Mesenchymal stem cell (in vitro differentiated cells and primary cell): ENCODE data around the gene C7orf33.

Experiments used
- DNase-seq: peaks from one replicate; pipeline ENCODE4 v3.0.0-alpha.2; 2013
- H2AFZ ChIP-seq: one replicate; pipeline ENCODE4 v1.6.1; 2013; ENCODE audit warnings: low read depth, mild to moderate bottlenecking, control low read depth, inconsistent platforms, low read length, moderate library complexity
- H2AK5ac ChIP-seq: 2 replicates; pipeline ENCODE4 v1.6.1; 2013; ENCODE audit warnings: low read length, moderate library complexity, mild to moderate bottlenecking, inconsistent platforms; ENCODE audit not compliant: severe bottlenecking
- H2BK120ac ChIP-seq: one replicate; pipeline ENCODE4 v1.6.1; 2013; ENCODE audit warnings: low read depth, mild to moderate bottlenecking, inconsistent platforms, low read length, moderate library complexity
- H2BK12ac ChIP-seq, 2 experiments: one replicate each; pipeline ENCODE4 v1.6.1; 2013; ENCODE audit warnings: inconsistent platforms in 2 of 2, low read length in 2 of 2, mild to moderate bottlenecking in 2 of 2, moderate library complexity in 2 of 2, control low read depth in 1 of 2
- H2BK15ac ChIP-seq: one replicate; pipeline ENCODE4 v1.6.1; 2013; ENCODE audit warnings: mild to moderate bottlenecking, low read depth, inconsistent platforms; ENCODE audit not compliant: poor library complexity, severe bottlenecking
- H2BK5ac ChIP-seq: 2 replicates; pipeline ENCODE4 v1.6.1; 2013; ENCODE audit warnings: low read depth, mild to moderate bottlenecking, low read length, control low read depth, inconsistent platforms; ENCODE audit not compliant: poor library complexity, severe bottlenecking
- H3K14ac ChIP-seq, 2 experiments: one replicate each; pipeline ENCODE4 v1.6.1; 2013; ENCODE audit warnings: inconsistent platforms in 2 of 2, low read length in 2 of 2, control low read depth in 1 of 2, mild to moderate bottlenecking in 1 of 2, moderate library complexity in 1 of 2
- H3K18ac ChIP-seq, 2 experiments: one replicate each; pipeline ENCODE4 v1.6.1; 2013; ENCODE audit warnings: inconsistent platforms in 2 of 2, low read length in 2 of 2, control low read depth in 1 of 2, low read depth in 1 of 2, mild to moderate bottlenecking in 1 of 2
- H3K23ac ChIP-seq, 2 experiments: one replicate each; pipeline ENCODE4 v1.6.1; 2013; ENCODE audit warnings: inconsistent platforms in 2 of 2, low read length in 2 of 2, mild to moderate bottlenecking in 2 of 2, moderate library complexity in 2 of 2, control low read depth in 1 of 2
- H3K27ac ChIP-seq: 2 replicates; pipeline ENCODE4 v1.5.1; 2013; ENCODE audit warnings: mild to moderate bottlenecking, moderate library complexity, low read length, control low read depth, inconsistent platforms; ENCODE audit not compliant: poor library complexity, severe bottlenecking
- H3K27me3 ChIP-seq, 2 experiments: 2 replicates each; pipeline versions ENCODE4 v1.6.1 to v1.7.0; 2013; ENCODE audit warnings: low read length in 2 of 2, mild to moderate bottlenecking in 2 of 2, moderate library complexity in 2 of 2, control low read depth in 1 of 2, inconsistent platforms in 1 of 2; ENCODE audit not compliant: control insufficient read depth in 1 of 2, insufficient read depth in 1 of 2
- H3K36me3 ChIP-seq, 2 experiments: 2 replicates each; pipeline versions ENCODE4 v1.6.1 to v1.7.0; 2013; ENCODE audit warnings: low read length in 2 of 2, control low read depth in 1 of 2, inconsistent platforms in 1 of 2, low read depth in 1 of 2, mild to moderate bottlenecking in 1 of 2; ENCODE audit not compliant: insufficient read depth in 2 of 2, control insufficient read depth in 1 of 2
- H3K4ac ChIP-seq, 2 experiments: one replicate each; pipeline ENCODE4 v1.6.1; 2013; ENCODE audit warnings: inconsistent platforms in 2 of 2, low read length in 2 of 2, mild to moderate bottlenecking in 2 of 2, moderate library complexity in 2 of 2, control low read depth in 1 of 2, low read depth in 1 of 2
- H3K4me1 ChIP-seq: 2 replicates; pipeline ENCODE4 v1.6.1; 2013; ENCODE audit warnings: low read depth, low read length, control low read depth; ENCODE audit not compliant: control insufficient read depth, insufficient read depth
- H3K4me2 ChIP-seq: 2 replicates; pipeline ENCODE4 v1.6.1; 2013; ENCODE audit warnings: low read length, mild to moderate bottlenecking, inconsistent platforms; ENCODE audit not compliant: poor library complexity, severe bottlenecking
- H3K4me3 ChIP-seq, 2 experiments: 2 replicates each; pipeline versions ENCODE4 v1.5.1 to v1.7.0; 2013; ENCODE audit warnings: low read length in 2 of 2, mild to moderate bottlenecking in 2 of 2, control low read depth in 1 of 2, low read depth in 1 of 2; ENCODE audit not compliant: insufficient read depth in 1 of 2
- H3K79me1 ChIP-seq: replicated peaks from 2 replicates; pipeline ENCODE4 v1.6.1; 2013; ENCODE audit warnings: mild to moderate bottlenecking, control low read depth, low read length, inconsistent platforms; ENCODE audit not compliant: poor library complexity, severe bottlenecking
- H3K9ac ChIP-seq: 2 replicates; pipeline ENCODE4 v1.7.0; 2013; ENCODE audit warnings: mild to moderate bottlenecking, low read length, moderate library complexity
- H3K9me3 ChIP-seq: 2 replicates; pipeline ENCODE4 v1.7.0; 2013; ENCODE audit warnings: mild to moderate bottlenecking, low read length; ENCODE audit not compliant: control insufficient read depth
- H4K8ac ChIP-seq: one replicate; pipeline ENCODE4 v1.6.1; 2013; ENCODE audit warnings: inconsistent platforms, mild to moderate bottlenecking, low read length, moderate library complexity
- H4K91ac ChIP-seq: one replicate; pipeline ENCODE4 v1.6.1; 2013; ENCODE audit warnings: mild to moderate bottlenecking, low read length, inconsistent platforms
- WGBS: methylation state at CpG from one replicate; pipeline ENCODE4 v1.1.7; 2013; ENCODE audit warnings: mixed read lengths; 5-methylcytosine and 5-hydroxymethylcytosine counted together

The C7orf33 gene

DNA sequence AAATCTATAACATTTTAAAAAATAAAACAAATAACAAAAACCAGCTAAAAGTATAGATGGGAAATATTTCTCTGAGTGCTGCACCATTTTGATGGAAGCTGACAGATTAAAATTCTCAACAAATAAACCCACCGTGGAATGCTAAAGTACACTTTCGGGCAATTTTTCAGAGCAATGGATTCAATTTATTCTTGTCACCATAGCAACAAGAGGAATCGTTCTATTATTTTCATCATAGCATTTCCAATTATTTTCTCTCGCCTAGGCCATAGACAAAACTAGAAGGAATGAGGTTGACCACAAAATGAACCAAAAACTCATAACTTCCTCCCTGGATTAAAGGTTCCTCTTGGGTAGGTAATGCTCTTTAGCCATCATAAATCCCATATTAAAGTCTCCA is 44.6 kb upstream of the C7orf33 start:
- no peak overlapping the region for H3K4ac ChIP-seq
- no peak overlapping the region for H3K18ac ChIP-seq
- no peak overlapping the region for H2BK120ac ChIP-seq
- no peak overlapping the region for H2BK5ac ChIP-seq
- no peak overlapping the region for H2BK15ac ChIP-seq
- no peak overlapping the region for H2AFZ ChIP-seq
- H3K79me1 ChIP-seq, result no peaks in the 10 kb centered on the region
- no peak overlapping the region for H3K27ac ChIP-seq
- DNase-seq, result no peak
- no peaks in the 10 kb centered on the region for H3K36me3 ChIP-seq
- H4K8ac ChIP-seq, result no peak overlapping the region
- no peak overlapping the region for H2BK12ac ChIP-seq
- H4K91ac ChIP-seq, result no peak overlapping the region
- H3K27me3 ChIP-seq, result no peaks in the 10 kb centered on the region
- WGBS, result 93% methylated on average over 4 of the region's 4 CpGs
- no peak overlapping the region for H2AK5ac ChIP-seq
- H3K23ac ChIP-seq, result no peak overlapping the region
- no peak overlapping the region for H3K9ac ChIP-seq
- H3K4me3 ChIP-seq, result no peak overlapping the region
- no peak overlapping the region for H3K4me2 ChIP-seq
- H3K14ac ChIP-seq, result no peak overlapping the region
- no peaks in the 10 kb centered on the region for H3K4me1 ChIP-seq
- H3K9me3 ChIP-seq, result no peaks in the 10 kb centered on the region

DNA sequence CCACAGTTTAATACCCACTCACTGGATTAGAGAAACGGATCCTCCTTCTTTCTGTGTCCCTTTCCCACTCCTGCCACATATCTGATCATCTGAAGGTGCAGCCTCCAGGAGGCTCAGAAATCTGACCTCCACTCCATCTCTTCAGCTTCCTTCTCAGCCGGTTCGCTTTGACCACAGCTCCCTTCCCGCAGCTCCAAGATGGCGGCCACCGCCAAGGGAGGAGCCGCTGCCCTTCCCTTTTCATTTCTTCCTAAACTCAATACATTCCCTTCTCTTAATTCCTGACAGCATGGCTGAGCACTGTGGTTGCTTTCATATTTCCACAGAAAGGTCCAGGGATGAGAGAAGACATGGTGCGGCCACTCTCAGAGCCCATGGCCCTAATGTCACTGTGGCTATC is 43.7 kb upstream of the C7orf33 start:
- no peak overlapping the region for H3K4me3 ChIP-seq
- no peak overlapping the region for H3K14ac ChIP-seq
- no peak overlapping the region for H3K9ac ChIP-seq
- no peak overlapping the region for H2BK5ac ChIP-seq
- H3K27me3 ChIP-seq, result no peaks in the 10 kb centered on the region
- H4K8ac ChIP-seq, result no peak overlapping the region
- WGBS, result 90% methylated on average over 7 of the region's 8 CpGs
- H3K4me1 ChIP-seq, result no peaks in the 10 kb centered on the region
- no peaks in the 10 kb centered on the region for H3K9me3 ChIP-seq
- H3K4ac ChIP-seq, result no peak overlapping the region
- no peak overlapping the region for H2AFZ ChIP-seq
- H4K91ac ChIP-seq, result no peak overlapping the region
- H2BK120ac ChIP-seq, result no peak overlapping the region
- no peaks in the 10 kb centered on the region for H3K36me3 ChIP-seq
- no peak overlapping the region for H3K18ac ChIP-seq
- H2AK5ac ChIP-seq, result no peak overlapping the region
- H3K23ac ChIP-seq, result no peak overlapping the region
- no peak for DNase-seq
- H2BK15ac ChIP-seq, result no peak overlapping the region
- no peak overlapping the region for H2BK12ac ChIP-seq
- H3K79me1 ChIP-seq, result no peaks in the 10 kb centered on the region
- no peak overlapping the region for H3K4me2 ChIP-seq
- no peak overlapping the region for H3K27ac ChIP-seq

- Histone ChIP-seq H2AK5ac (no peak overlapping the region), H3K9me3 (no peaks in the 10 kb centered on the region), H3K4ac (no peak overlapping the region), H3K27ac (no peak overlapping the region), H3K4me2 (no peak overlapping the region), H2BK5ac (no peak overlapping the region), H3K36me3 (no peaks in the 10 kb centered on the region), H2AFZ (no peak overlapping the region), H3K18ac (no peak overlapping the region), H4K91ac (no peak overlapping the region), H3K4me1 (no peaks in the 10 kb centered on the region), H4K8ac (no peak overlapping the region), H3K23ac (no peak overlapping the region), H3K4me3 (no peak overlapping the region), H3K14ac (no peak overlapping the region), H3K79me1 (no peaks in the 10 kb centered on the region), H2BK120ac (no peak overlapping the region), H3K9ac (no peak overlapping the region), H2BK15ac (no peak overlapping the region), H2BK12ac (no peak overlapping the region), H3K27me3 (no peaks in the 10 kb centered on the region)
- 75% methylated on average over 5 of the region's 5 CpGs for WGBS
- DNase-seq, result no peak
Observed at GRCh38 chr7:148547951-148548350, 42.6 kb upstream of the C7orf33 start.

GRCh38 chr7:148553979-148554378 is 36.6 kb upstream of the C7orf33 start:
- no peaks in the 10 kb centered on the region for H3K4me1 ChIP-seq
- H4K8ac ChIP-seq, result no peak overlapping the region
- H2BK120ac ChIP-seq, result no peak overlapping the region
- H3K14ac ChIP-seq, result no peak overlapping the region
- H2AK5ac ChIP-seq, result no peak overlapping the region
- H3K4ac ChIP-seq, result no peak overlapping the region
- no peak overlapping the region for H3K9ac ChIP-seq
- no peak for DNase-seq
- no peak overlapping the region for H3K27ac ChIP-seq
- no peaks in the 10 kb centered on the region for H3K9me3 ChIP-seq
- H3K79me1 ChIP-seq, result no peaks in the 10 kb centered on the region
- H3K18ac ChIP-seq, result no peak overlapping the region
- no peak overlapping the region for H2BK15ac ChIP-seq
- H3K36me3 ChIP-seq, result no peaks in the 10 kb centered on the region
- no peak overlapping the region for H2BK5ac ChIP-seq
- no peak overlapping the region for H3K4me3 ChIP-seq
- 89% methylated on average over 3 of the region's 3 CpGs for WGBS
- no peak overlapping the region for H3K23ac ChIP-seq
- H3K27me3 ChIP-seq, result no peaks in the 10 kb centered on the region
- H2BK12ac ChIP-seq, result no peak overlapping the region
- H4K91ac ChIP-seq, result no peak overlapping the region
- H3K4me2 ChIP-seq, result no peak overlapping the region
- H2AFZ ChIP-seq, result no peak overlapping the region
